HG03060 (cell line): ENCODE results near the gene PDE4DIP.
"Not testable (repeated sequence)": the region's sequence is repeated elsewhere in the genome, so short reads cannot be mapped to it uniquely, and the experiment has no call there.

Experiments used
- ATAC-seq: cut with Tn5 transposase; IDR thresholded peaks from one replicate; pipeline ENCODE4 v1.9.1; 2021; ENCODE audit warnings: low read depth, moderate number of reproducible peaks; ENCODE audit not compliant: unreplicated experiment

PDE4DIP gene

DNA sequence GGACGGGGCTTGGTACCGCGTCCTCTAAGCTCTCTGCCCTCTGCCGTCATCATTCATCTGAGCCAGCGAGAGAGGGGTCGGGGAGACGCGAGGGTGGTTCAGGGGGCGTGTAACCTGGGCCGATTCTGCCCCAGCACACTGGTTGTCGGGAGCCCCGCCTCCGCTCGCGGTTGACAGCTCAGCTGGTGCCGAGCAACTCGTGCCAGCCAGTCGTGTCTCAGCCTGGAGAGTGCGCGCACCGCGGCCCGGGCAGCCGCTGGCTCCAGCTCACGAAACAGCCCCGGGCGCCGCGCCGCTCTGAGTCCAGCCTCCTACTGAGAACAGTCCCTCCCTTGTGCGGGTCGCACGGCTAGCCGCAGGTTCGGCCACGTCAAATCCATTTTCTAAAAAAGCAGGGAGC lies at the start of gene PDE4DIP:
Gene PDE4DIP, plus strand, starts transcription at position 209 of the 400 bp plus-strand sequence. CDS start 347 bp downstream, outside the sequence.
- not testable (repeated sequence) for ATAC-seq

DNA sequence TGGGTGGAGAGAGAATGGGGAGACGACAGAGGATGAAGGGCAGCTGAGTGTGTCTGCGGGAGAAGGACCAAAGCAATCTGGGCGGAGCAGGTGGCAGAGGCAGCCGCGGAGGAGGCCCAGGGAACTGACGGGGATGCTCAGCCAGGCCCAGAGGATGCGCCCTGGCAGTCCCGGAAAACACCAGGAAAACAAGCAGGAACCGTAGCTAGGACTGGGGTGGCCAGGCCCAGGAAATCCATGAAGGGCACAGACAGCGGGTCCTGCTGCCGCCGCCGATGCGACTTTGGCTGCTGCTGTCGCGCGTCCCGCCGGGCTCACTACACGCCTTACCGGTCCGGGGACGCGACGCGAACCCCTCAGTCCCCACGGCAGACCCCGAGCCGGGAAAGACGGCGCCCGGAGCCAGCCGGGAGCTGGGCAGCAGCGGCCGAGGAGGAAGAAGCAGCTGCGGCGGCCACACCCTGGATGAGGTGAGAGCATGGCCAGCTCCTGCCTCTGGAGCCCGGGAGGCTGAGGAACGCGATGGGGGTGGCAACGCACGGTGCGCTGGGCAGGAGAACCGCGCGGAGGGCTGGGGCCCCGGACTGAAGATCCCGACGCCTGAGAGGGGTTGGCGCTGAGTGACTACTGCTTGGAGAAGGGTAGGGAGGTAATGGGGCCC lies 35.8 kb upstream of the PDE4DIP start:
- ATAC-seq, result not testable (repeated sequence)

DNA sequence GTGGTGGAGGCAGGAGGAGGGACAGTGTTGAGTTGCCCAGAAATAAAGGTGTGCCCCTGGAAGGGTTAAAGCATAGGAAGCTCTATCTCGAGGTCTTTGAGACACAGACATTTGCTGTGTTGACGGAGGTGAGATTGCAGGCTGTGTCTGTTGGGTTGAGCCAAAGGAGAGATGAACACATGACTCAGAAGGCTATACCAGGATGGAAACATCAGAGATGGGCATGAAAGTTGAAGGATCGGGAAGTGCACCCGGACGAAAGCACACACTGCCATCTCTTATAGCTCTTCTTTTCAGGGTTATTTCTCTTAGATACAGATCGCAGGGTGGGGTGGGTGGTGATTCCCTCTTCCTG lies 35.3 kb upstream of the PDE4DIP start:
- ATAC-seq, result not testable (repeated sequence)

DNA sequence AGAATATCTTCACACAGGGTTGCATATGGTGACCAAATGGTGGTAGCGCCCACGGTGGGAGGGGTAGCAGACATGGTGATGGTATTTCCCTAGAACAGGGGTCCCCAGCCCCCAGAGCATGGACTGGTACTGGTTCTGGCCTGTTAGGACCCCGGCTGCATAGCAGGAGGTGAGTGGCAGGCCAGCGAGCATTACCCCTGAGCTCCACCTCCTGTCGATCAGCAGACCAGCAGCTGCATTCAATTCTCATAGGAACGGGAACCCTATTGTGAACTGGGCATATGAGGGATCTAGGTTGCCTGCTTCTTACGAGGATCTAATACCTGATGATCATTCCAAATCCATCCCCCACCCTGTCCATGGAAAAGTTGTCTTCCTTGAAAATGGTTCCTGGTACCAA lies 22.0 kb upstream of the PDE4DIP start:
- not testable (repeated sequence) for ATAC-seq

DNA sequence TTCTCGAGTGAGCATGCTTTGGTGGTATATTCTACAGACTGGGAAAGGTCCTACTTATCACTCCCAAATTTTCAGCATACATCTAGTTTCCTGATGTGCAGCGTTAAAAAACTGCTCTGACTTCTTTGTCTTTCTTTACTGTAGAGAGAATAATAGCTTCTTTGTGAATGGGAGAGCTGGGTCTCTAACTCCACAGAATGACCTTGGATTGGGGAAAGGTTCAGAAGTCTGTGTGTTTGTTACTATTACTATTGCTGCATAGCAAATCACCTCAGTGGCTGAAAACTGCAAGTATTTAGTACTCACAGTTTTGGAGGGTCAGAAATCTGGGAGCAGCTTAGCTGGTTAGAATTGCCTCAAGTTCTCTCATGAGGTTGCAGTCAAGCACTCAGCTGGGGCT lies 20.4 kb upstream of the PDE4DIP start:
- not testable (repeated sequence) for ATAC-seq

DNA sequence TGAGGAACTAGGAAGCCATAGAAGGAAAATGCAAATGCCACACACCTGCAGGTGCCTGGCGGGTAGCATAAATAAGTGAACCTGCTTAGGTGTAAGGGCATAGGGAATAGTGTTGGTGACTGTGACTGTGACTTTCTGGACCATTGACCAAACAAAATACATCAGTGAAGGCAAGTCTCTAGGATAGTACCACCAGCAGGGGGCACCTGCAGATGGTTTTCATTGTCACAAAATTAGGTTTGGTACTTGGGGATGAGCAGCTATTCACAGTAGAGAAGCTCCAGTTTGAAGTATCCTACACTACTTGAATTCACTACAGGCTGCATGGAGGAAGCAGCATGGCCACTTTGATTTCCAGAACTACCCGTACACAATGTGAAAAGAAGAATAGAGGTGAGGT lies 19.2 kb upstream of the PDE4DIP start:
- ATAC-seq, result not testable (repeated sequence)

DNA sequence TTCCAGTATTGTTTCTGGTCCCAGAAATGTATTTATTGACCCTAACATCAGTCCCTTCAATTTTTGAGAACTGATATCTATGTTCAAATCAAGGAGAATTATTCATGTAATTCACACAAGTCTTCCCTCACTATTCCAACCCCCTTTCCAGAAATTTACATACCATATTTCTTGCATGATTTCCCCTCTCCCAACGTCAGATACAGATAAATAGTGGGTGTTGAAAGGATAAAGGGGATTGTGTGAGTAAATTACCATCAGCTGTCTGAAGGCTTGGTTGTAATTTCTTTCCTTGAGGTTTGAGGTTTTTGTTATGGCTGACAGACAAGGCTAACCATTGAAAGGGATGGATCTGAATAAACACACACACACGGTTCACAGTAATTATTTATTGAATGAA lies 15.7 kb upstream of the PDE4DIP start:
- not testable (repeated sequence) for ATAC-seq

DNA sequence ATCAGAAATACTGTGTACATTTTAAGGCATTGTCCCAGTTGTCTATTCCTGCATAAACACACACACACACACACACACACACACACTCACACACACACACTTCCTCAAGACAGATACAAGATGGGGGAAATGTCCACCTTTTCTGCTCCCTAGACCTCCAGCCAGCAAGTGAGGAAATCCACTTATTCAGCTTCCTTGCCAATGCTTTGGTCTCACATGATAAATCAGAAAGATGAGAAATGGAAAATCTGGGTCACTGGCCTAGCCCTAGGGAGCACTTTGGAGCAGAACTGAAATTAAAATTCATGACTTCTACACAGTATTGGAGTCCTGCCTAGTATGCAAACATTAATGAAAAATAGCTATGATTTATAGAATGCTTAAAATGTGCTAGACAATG lies 15.3 kb upstream of the PDE4DIP start:
- not testable (repeated sequence) for ATAC-seq

DNA sequence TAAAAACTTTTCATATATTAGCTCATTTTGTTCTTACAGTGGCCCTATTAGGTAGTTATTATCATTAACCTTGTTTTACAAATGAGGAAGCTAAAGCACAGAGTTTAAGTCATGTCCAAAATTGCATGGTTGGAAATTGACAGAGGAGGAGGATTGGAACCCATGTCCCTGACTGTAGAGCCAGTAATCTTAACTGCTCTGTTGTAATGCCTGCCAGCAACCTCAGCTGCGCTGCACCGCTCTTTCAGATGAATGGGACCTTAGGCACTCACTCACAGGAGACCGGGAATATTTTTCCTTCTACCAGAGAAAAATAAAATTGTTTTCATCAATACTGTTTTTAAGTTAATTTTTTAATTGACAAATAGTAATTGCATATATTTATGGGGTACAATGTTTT lies 14.9 kb upstream of the PDE4DIP start:
- not testable (repeated sequence) for ATAC-seq

DNA sequence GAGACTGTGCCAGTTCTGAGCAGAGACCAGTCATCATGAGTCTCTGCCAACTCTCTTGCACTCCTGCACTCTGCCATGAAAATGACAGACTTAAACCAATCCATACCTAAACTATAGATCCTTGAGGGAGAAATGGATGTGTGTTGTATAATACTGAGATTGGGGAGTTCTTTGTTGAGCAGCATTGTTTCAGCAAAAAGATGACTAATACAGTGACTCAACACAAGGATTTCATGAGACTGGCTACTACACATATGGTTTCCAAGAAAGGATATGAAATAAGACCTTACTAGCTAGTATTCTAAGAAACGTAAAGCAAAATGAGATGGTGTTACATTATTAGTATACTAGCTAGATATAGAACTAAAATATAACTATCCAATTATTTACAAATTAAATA lies 3.0 kb upstream of the PDE4DIP start:
- ATAC-seq, result not testable (repeated sequence)

DNA sequence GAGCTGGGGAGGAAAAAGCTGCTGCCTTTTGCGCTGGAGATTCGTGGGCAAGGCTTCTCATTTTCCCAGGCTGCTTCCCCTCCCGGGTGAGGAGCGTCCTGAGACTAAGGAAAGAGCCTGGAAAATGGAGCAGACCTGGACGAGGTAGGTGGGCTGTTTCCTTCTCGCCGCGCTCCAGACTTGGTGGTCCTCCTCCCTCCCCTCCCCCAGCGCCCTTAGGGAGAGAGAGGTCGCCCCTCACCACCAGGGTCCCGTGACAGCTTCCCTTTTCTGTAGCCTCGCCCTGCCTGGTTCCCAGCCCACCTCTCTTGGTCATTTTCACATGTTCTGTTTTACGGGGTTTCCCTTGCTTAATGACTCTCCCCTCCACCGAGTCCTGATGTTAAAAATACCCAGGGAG lies 423 bp downstream of the PDE4DIP start:
- ATAC-seq, result not testable (repeated sequence)

DNA sequence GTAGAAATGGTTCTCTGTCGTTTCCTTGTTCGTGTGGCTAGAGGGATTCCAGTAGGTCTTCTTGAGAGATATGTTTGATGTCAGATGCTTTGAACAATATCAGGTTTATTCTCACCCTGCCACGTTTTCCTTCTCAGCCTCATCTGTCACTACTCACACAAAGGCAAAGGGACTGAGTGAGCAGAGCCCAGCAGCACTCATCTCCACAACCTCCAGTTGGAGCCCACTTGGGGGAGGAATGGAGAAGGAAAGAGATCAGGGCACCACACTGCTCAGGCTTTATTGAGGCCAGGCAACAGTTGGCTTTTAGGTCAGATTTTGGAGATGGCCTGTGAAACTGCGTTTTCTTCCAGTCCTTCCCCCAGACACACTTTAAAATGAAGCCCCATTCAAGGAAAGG lies 840 bp downstream of the PDE4DIP start:
- not testable (repeated sequence) for ATAC-seq

DNA sequence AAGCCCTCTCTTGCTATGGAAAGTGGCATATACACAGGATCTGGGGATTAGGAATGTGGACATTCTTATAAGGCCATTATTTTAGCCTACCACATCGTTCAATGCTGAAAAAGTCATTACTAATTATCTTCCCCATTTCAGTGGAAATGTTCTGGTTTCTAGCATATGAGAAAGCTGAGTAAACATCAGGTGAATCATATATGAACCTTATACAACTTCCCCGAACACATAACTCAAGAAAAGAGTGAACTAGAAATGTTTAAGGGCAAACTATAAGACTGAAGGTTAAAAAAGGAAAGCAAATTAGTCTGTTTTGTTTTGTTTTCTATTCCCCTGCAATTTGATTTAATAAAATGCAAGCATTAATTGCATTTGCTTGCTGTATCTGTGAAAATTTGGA lies 6.1 kb downstream of the PDE4DIP start:
- ATAC-seq, result not testable (repeated sequence)

DNA sequence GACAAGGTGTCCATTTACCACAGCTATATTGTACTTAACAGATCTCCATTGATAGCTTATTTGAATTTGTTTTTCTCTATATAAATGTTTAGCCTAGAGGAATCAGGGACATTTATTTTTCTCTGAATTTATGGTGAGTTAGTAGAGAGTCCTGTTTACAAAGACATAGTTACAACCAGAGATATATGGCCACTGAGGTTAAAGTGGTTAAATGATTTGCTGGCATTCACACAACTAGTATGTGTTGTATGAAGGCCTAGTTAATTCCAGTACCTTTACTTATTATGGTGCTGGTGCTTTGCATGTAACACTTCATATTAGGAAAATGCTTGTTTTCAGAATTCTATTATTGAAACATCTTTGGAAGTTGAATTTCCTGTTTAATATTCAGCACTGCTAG lies 6.6 kb downstream of the PDE4DIP start:
- ATAC-seq, result not testable (repeated sequence)

DNA sequence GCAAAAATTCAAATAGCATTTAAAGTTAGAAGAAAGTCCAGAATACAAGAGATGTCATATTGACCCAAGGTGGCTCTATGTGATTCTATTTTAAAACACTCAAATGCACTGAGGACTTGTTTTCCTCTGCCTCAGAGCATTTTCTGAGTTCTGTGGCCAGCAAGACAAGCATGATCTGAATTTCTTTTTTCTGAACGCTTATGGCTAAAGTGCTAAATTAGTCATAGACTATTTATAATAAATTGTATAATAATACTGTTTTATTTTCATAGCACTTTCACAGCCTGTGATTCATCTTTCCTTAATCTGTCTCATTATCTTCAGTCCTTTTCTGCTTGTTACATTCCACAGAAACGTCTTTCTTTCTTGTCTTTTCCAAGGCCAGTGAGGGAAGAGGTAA lies 7.5 kb downstream of the PDE4DIP start:
- ATAC-seq, result not testable (repeated sequence)

DNA sequence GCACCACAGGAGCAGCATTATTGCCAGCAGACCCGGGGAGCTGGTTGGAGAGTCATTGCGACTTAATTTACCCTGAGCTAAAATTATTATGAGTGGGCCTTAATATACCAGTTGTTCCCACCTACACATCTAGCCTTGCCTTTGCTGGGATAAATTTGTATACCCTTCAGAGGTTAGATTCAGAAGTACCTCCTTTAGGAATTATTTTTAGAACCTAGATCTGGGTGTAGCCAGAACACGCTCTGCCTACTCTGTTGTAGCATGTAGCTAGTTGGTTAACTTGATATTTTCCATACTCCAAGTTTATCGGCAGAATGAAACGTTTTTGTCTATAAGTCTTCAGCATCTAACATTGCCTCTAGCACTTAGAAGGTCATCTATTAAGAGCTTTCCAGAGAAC lies 9.1 kb downstream of the PDE4DIP start:
- not testable (repeated sequence) for ATAC-seq

DNA sequence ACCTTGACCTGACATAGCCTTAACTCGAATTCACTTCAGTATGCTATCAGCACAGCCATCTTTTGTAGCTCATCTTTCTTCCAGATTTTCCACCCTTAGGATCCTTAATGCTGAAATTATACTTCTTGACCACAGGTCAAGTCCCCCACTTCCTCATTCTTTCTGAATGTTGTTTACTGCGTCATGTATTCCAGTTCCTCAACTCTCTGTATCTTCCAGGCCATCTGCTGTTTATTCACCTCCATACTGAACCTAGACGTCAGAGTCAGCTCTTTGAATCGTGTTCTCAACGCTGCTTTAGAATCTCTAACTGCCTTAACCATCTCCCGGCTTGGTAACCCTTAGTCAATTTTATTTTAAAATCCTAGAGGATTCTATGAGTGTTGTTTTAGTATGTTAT lies 9.8 kb downstream of the PDE4DIP start:
- ATAC-seq, result not testable (repeated sequence)

DNA sequence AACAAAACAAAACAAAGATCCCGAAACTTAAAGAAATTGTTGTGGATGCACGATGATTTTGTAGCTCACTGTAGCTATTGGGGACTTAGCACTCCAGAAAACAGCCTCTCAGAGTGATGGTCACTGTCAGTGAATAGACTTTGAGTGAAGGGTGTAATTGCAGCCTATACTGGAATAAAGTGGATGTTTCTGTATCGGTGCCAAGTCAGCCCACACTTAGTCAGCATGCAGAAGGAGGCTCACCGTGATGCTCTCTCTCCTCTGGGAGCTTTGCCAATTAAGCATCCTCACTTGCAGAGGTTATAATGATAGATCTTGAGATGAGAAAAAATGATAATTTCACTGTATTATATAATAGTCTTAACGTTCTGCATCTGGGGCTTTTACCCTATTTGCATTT lies 11.1 kb downstream of the PDE4DIP start:
- ATAC-seq, result not testable (repeated sequence)

DNA sequence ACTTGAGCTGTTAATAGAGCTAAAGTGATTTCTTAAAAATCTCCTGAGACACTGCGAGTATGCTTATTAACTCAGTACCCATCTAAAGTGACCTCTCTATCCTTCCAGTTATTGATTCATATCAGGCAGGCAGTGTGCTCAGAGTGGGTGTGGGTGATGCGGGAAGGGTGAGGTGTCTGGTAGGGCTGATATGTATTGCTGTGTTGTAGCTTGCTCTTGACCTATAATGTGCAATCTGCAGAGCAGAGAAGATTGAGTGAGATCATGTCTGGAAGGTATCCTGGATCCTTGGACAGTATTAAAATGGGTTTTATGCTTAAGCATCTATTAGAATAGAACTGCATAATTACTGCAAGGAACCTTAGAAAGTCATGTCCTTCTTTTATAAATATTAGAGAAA lies 15.8 kb downstream of the PDE4DIP start:
- ATAC-seq, result not testable (repeated sequence)

DNA sequence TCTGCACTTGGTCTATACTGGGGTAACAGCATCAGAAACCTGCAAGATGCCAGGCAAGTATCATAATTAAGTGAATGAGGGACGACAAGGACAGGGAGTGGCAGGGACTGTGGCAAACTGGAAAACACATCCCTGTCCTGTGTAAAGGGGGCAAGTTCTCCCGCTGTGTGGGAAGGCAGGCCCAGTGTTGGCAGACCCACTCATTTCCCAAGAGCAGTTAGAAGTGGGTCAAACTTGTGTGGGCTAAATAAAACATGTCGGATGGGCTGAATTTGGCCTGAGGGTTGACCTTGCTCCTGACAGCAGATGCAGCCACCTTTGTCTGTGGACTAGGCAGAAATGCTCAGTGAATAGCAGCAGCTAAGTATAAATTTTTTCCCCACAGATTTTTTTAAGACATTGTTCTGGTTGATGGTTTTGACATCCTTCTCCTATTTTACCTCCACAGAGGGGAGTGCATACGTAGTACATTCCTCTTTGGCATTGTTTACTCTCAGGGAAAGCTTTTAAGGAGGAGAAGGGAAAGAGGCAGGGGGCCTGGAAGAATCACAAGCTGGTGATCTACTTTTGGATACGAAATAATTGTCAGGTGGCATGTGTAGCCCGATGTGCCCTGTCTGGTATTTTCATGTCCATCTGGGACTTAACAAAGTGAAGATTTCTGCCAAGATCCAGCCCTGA lies 16.5 kb downstream of the PDE4DIP start:
- not testable (repeated sequence) for ATAC-seq

DNA sequence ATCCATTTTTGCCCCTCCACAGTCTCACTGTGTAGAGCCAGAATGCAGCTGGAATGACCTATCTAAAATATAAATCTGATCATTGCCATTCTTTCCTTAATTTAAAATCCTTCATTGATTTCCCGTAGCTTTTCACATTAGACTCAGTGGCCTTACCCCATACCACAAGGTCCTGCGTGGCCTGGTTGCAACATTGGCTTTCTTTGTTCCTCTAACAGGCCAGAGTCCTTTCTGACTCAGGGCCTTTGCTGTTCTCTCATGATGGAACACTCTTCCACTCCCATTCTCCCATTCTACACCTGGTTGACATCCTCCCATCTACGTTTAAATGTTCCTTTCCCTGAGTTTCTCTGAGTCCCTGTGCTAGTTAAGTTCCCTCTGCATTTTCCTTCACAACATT lies 18.4 kb downstream of the PDE4DIP start:
- not testable (repeated sequence) for ATAC-seq
